Embryonic facial prominence (tissue), 1 donor: Measurements from ENCODE around the gene LMNTD1.
A peak's percentile ranks its signal among the peaks of the same experiment; 100 is the strongest.

ENCODE experiments used
- DNase-seq: peaks from one replicate; pipeline ENCODE4 v3.0.0-alpha.2; 2016; ENCODE audit errors: extremely low spot score

Gene LMNTD1

GRCh38 chr12:25552681-25553080 lies 402 bp downstream of the LMNTD1 start:
- DNase-seq: no peak

GRCh38 chr12:25550186-25550585 lies 2.9 kb downstream of the LMNTD1 start:
- no peak for DNase-seq

- no peak for DNase-seq
These were observed 4.0 kb downstream of the LMNTD1 start for GRCh38 chr12:25549120-25549519.

- no peak for DNase-seq
These were observed 6.8 kb downstream of the LMNTD1 start for GRCh38 chr12:25546318-25546717.

- DNase-seq: no peak
These were observed 19.9 kb downstream of the LMNTD1 start for GRCh38 chr12:25533150-25533549.

GRCh38 chr12:25531502-25532052 lies 21.5 kb downstream of the LMNTD1 start:
- DNase-seq: no peak

- DNase-seq: no peak
These were observed 23.3 kb downstream of the LMNTD1 start for GRCh38 chr12:25529738-25530137.

GRCh38 chr12:25526778-25527177 lies 26.3 kb downstream of the LMNTD1 start:
- DNase-seq: no peak

GRCh38 chr12:25524366-25524765 lies 28.7 kb downstream of the LMNTD1 start:
- DNase-seq: no peak

- DNase-seq: no peak
These were observed 31.3 kb downstream of the LMNTD1 start for GRCh38 chr12:25521625-25522256.

GRCh38 chr12:25518512-25518911 lies 34.6 kb downstream of the LMNTD1 start:
- no peak for DNase-seq

GRCh38 chr12:25504744-25505143 lies 48.3 kb downstream of the LMNTD1 start:
- DNase-seq: no peak

- DNase-seq: no peak
These were observed 49.4 kb downstream of the LMNTD1 start for GRCh38 chr12:25503666-25504065.

- no peak for DNase-seq
These were observed 50.5 kb downstream of the LMNTD1 start for GRCh38 chr12:25502596-25502995.

- no peak for DNase-seq
These were observed 51.0 kb downstream of the LMNTD1 start for GRCh38 chr12:25502118-25502517.

- no peak for DNase-seq
These were observed 51.5 kb downstream of the LMNTD1 start for GRCh38 chr12:25501549-25501948.

- DNase-seq: no peak
These were observed 52.4 kb downstream of the LMNTD1 start for GRCh38 chr12:25500651-25501050.

GRCh38 chr12:25497021-25497420 lies 56.1 kb downstream of the LMNTD1 start:
- no peak for DNase-seq

GRCh38 chr12:25496098-25496587 lies 56.9 kb downstream of the LMNTD1 start:
- peak; percentile 87 for DNase-seq

GRCh38 chr12:25495331-25496097 lies 57.6 kb downstream of the LMNTD1 start:
- DNase-seq: no peak

GRCh38 chr12:25494926-25495325 lies 58.2 kb downstream of the LMNTD1 start:
- no peak for DNase-seq

- no peak for DNase-seq
These were observed 59.4 kb downstream of the LMNTD1 start for GRCh38 chr12:25493682-25494081.
